MM.1S (cell line): ENCODE data around the gene RNF222.

Experiments used
- EZH2 ChIP-seq: fragments of 300-600 bp; sonication (generic); optimal IDR thresholded peaks from 2 replicates; pipeline ENCODE3; 2017; ENCODE audit warnings: low read depth, mild to moderate bottlenecking, antibody characterized with exemption, low read length, mixed read lengths
- TF ChIP-seq, protein P1 (sequence below): fragments of 300-600 bp; sonication (generic); IDR thresholded peaks from 2 replicates; pipeline ENCODE4 v1.5.1; 2016; ENCODE audit warnings: antibody characterized with exemption, low read length, mixed read lengths

DNA sequence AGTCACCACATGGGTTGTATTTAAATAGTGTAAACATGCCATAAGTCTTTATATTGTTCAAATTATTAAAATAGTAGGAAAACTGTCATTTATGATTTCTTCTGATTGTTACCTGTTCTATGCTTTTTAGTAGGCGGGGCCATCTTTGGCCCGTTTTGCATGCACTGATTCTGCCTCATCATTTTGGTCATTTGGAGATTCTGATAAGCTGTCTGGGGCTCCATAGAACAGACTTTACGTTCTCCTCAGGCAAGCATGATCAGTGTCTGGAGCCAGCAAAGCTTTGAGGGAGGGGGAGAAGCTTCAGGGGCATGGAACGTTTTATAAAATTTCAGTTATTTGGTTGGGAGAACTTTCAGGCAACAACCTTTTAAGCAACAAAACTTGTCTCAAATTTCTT, 46.9 kb upstream of the RNF222 start:
- TF ChIP-seq EZH2 = no peak
- TF ChIP-seq, protein P1, sequence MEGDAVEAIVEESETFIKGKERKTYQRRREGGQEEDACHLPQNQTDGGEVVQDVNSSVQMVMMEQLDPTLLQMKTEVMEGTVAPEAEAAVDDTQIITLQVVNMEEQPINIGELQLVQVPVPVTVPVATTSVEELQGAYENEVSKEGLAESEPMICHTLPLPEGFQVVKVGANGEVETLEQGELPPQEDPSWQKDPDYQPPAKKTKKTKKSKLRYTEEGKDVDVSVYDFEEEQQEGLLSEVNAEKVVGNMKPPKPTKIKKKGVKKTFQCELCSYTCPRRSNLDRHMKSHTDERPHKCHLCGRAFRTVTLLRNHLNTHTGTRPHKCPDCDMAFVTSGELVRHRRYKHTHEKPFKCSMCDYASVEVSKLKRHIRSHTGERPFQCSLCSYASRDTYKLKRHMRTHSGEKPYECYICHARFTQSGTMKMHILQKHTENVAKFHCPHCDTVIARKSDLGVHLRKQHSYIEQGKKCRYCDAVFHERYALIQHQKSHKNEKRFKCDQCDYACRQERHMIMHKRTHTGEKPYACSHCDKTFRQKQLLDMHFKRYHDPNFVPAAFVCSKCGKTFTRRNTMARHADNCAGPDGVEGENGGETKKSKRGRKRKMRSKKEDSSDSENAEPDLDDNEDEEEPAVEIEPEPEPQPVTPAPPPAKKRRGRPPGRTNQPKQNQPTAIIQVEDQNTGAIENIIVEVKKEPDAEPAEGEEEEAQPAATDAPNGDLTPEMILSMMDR = no peak
